Uterus (tissue), 2 donors: ENCODE data around the gene GPR176.

Experiments used
- CTCF ChIP-seq, 4 experiments: fragments of 200-600 bp in 2 of 4; fragments of 450-650 bp in 2 of 4; sonication (generic) in 2 of 4; IDR thresholded peaks; one replicate each; pipeline ENCODE4 v1.5.1; 2016 to 2019; ENCODE audit warnings: antibody characterized with exemption in 4 of 4, mild to moderate bottlenecking in 2 of 4, moderate library complexity in 1 of 4
- POLR2A ChIP-seq, 2 donors: fragments of 450-650 bp; IDR thresholded peaks; one replicate each; pipeline ENCODE4 v1.6.1; 2016; ENCODE audit warnings: antibody characterized with exemption in 2 of 2, mild to moderate bottlenecking in 1 of 2, moderate library complexity in 1 of 2

- TF ChIP-seq CTCF (IDR thresholded peaks at IDR 0.05) (peak; percentile 61 to 84 (median 76)), POLR2A (IDR thresholded peaks at IDR 0.05) (no peak)
Observed at GRCh38 chr15:39756806-39757522, 163.1 kb downstream of the GPR176 start.
